ENCODE data around the gene HCRTR1.
A peak's percentile ranks its signal among the peaks of the same experiment; 100 is the strongest.

The HCRTR1 gene

GRCh38 chr1:31617218-31617915 lies at the start of gene HCRTR1:
HCRTR1 (plus strand) TSS chr1:31617689; CDS start chr1:31619193, 1,504 bp downstream.
- Histone ChIP-seq H3K9me3 (ENCODE audit: control insufficient read depth, insufficient read depth, low read length) (no peaks in the 10 kb centered on the region), H3K36me3 (ENCODE audit: insufficient read depth, low read length) (no peaks in the 10 kb centered on the region), H3K9ac (ENCODE audit: low read depth, low read length) (peak within 1 kb of the TSS; percentile 66), H3K4me1 (ENCODE audit: insufficient read depth, low read length) (peaks cover 7% of the 10 kb centered on the region; the same call in 1 of the 2 replicates)

DNA sequence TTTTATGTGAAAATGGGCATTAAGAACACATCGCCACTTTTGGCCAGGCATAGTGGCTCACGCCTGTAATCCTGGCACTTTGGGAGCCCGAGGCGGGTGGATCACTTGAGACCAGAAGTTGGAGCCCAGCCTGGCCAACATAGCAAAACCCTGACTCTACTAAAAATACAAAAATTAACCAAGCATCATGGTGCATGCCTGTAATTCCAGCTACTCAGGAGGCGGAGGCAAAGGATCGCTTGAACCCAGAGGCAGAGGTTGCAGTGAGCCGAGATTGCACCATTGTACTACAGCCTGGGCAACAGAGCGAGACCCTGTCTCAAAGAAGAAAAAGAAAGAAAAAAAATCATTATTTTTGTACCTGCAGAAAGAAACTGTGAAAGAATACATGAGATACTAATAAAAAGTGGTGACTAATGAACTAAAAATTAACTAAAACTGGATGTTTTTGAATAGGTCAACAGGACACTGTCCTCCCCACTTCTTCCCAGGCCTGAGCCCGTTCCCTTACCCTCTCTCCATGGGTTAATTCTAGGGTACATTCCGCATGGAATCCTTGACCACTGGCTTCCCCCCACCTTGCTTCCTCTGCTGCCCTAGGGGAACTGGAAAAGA lies 49.4 kb upstream of the HCRTR1 start:
- peaks cover 8% of the 10 kb centered on the region; the same call in 1 of the 2 replicates for H3K4me1 ChIP-seq (ENCODE audit: insufficient read depth, low read length)
- H3K9ac ChIP-seq (ENCODE audit: low read depth, low read length) = no peak overlapping the region
- no peaks in the 10 kb centered on the region for H3K9me3 ChIP-seq (ENCODE audit: control insufficient read depth, insufficient read depth, low read length)
- no peaks in the 10 kb centered on the region for H3K36me3 ChIP-seq (ENCODE audit: insufficient read depth, low read length)

DNA sequence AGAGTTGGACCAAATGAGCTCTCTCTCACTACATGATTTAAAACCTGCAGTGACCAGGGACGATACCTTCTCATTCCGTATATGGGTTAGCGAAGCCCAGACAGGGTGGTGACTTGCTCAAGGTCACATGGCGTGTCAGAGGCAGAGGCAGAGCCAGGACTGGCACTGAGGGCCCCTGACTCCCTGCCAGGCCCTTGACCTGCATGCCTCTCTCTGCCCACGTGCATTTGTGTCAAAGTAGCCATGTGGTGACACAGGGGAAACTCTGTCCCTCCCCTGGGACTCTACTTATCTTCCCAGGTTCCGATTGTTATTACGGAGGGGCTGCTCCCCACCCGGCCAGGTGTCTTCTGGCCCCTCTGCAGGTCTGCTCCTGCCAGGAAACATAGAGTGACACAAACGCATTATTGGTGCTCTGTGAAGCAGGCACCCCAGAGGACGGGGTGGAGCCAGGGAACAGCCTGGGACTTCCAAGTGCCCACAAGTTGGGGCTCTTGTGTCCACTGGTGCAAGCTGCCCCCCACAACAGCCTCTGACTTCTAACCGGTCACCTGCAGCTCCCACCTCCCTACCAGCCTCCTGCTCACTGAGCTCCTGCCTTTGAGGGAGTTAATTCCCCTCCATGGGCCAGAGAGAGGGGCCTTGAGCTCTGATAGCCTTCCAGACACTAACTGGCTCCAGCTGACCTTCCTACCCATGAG lies 48.4 kb upstream of the HCRTR1 start:
- no peak overlapping the region for H3K9ac ChIP-seq (ENCODE audit: low read depth, low read length)
- H3K4me1 ChIP-seq (ENCODE audit: insufficient read depth, low read length) = peaks cover 5% of the 10 kb centered on the region; the same call in 1 of the 2 replicates
- H3K9me3 ChIP-seq (ENCODE audit: control insufficient read depth, insufficient read depth, low read length) = no peaks in the 10 kb centered on the region
- no peaks in the 10 kb centered on the region for H3K36me3 ChIP-seq (ENCODE audit: insufficient read depth, low read length)

- Histone ChIP-seq H3K9ac (ENCODE audit: low read depth, low read length) (no peak overlapping the region), H3K4me1 (ENCODE audit: insufficient read depth, low read length) (peaks cover 3% of the 10 kb centered on the region; the same call in 1 of the 2 replicates), H3K36me3 (ENCODE audit: insufficient read depth, low read length) (no peaks in the 10 kb centered on the region), H3K9me3 (ENCODE audit: control insufficient read depth, insufficient read depth, low read length) (no peaks in the 10 kb centered on the region)
These were observed 47.8 kb upstream of the HCRTR1 start for GRCh38 chr1:31569596-31570173.

- H3K9me3 ChIP-seq (ENCODE audit: control insufficient read depth, insufficient read depth, low read length) = no peaks in the 10 kb centered on the region
- no peak overlapping the region for H3K9ac ChIP-seq (ENCODE audit: low read depth, low read length)
- H3K4me1 ChIP-seq (ENCODE audit: insufficient read depth, low read length) = peaks cover 9% of the 10 kb centered on the region; the same call in 1 of the 2 replicates
- no peaks in the 10 kb centered on the region for H3K36me3 ChIP-seq (ENCODE audit: insufficient read depth, low read length)
These were observed 47.3 kb upstream of the HCRTR1 start for GRCh38 chr1:31570228-31570627.

DNA sequence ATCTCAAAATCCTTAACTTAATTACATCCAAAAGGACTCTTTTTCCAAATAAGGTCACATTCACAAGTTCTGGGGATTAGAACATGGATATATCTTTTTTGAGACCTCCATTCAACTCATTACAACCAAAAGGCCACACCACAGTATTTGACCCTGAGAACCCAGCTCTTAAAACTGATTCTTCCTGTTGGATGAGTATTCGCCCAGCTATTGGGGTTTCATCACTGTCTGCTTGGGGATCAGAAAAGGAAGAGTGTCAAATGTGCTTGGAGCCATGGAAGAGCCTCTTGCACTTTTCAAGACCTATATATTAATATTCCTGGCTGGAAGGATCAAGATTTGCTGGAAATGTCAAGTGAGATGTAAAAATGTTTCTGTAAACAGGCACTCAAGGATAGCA lies 46.6 kb upstream of the HCRTR1 start:
- H3K36me3 ChIP-seq (ENCODE audit: insufficient read depth, low read length) = no peaks in the 10 kb centered on the region
- H3K4me1 ChIP-seq (ENCODE audit: insufficient read depth, low read length) = peaks cover 14% of the 10 kb centered on the region; the same call in 1 of the 2 replicates
- no peak overlapping the region for H3K9ac ChIP-seq (ENCODE audit: low read depth, low read length)
- no peaks in the 10 kb centered on the region for H3K9me3 ChIP-seq (ENCODE audit: control insufficient read depth, insufficient read depth, low read length)

DNA sequence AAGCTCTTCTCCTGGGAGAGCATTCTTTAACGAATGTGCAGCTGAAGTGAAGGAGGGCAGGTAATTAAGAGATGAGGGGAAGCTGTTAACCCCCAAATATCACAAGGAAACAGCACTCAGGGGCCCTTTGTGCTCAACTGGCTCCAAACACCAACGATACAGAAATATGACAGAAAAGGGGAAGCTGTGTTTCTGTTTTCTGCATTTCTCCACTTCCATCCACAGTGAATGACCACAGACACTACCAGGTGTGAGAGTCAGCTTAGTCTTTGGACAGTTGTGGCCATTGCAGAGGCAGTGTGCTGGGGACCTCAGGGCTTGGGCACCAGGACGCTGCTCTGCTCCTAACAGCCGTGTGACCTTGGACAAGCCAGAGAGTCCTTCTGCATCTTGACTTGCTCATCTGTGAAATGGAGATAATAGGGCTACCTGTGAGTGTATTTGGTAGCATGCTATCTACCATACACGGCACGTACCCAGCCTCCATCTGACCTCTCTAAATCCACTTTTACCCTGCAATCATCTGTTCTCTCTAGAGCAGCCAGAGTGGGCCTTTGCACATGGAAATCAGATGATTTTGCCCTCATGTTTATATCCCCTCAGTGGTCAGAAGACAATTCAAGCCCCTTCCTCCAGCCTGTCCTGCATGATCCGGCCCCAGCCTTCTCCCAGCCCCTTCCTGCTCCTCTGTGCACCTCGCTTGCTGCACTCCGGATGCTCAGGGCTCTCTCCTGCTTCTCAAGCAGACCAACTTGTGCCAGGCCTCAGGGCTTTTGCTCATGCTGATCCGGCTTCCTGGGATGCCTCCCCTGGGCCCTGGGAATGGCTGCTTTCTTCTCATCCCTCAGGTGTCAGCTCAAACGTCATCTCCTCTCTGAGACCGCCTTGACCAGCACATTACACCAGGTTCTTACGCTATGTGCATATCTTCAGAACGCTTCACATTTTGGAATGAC lies 45.9 kb upstream of the HCRTR1 start:
- Histone ChIP-seq H3K4me1 (ENCODE audit: insufficient read depth, low read length) (peaks cover 19% of the 10 kb centered on the region; the same call in 1 of the 2 replicates), H3K36me3 (ENCODE audit: insufficient read depth, low read length) (no peaks in the 10 kb centered on the region), H3K9ac (ENCODE audit: low read depth, low read length) (no peak overlapping the region), H3K9me3 (ENCODE audit: control insufficient read depth, insufficient read depth, low read length) (no peaks in the 10 kb centered on the region)

DNA sequence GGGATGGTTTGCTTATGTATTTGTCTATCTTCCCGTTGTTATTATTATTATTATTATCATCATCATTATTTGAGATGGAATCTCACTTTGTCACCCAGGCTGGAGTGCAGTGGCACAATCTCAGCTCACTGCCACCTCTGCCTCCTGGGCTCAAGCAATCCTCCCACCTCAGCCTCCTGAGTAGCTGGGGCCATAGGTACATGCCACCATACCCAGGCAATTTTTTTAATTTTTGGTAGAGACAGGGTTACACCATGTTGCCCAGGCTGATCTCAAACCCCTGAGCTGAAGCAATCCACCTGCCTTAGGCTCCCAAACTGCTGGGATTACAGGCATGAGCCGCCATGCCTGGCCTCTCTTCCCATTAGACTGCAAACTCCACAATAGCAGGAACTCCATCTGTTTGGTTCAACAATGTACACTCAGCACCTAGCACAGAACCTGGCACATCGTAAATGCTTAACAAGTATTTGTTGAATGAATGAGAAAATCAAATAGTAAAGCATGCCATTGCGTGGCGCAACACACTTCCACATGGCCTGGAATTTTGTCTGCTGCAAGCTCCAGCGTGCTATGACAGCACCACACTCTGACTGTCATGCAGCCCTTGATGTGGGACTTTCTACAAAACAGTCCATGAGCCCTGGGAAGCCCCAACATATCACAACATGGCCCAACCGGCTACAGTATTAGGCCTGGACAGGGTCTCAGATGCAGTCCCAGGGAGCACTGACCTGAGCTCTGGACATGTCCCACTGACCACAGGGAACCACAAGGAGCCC lies 45.0 kb upstream of the HCRTR1 start:
- no peaks in the 10 kb centered on the region for H3K36me3 ChIP-seq (ENCODE audit: insufficient read depth, low read length)
- no peaks in the 10 kb centered on the region for H3K9me3 ChIP-seq (ENCODE audit: control insufficient read depth, insufficient read depth, low read length)
- no peak overlapping the region for H3K9ac ChIP-seq (ENCODE audit: low read depth, low read length)
- peaks cover 26% of the 10 kb centered on the region; the same call in 1 of the 2 replicates for H3K4me1 ChIP-seq (ENCODE audit: insufficient read depth, low read length)

DNA sequence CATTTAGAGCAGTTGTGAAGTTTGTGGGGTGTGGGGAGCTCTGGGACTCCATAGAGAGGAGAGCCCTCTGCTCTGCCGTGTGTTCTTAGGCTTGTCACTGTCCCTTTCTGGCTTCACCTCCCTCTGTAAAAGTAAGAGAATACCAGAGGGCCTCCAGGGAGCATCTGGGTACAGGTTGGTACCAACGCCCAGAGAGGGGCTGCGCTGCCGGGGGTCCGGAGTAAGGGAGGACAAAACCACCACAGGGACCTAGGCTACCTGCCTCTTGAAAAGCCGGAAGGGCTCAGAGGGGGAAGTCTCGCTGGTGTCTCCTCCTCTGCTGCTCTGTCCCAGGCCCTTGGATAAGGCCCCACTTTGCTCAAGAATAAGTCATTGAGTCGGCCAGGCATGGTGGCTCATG lies 44.2 kb upstream of the HCRTR1 start:
- Histone ChIP-seq H3K9ac (ENCODE audit: low read depth, low read length) (no peak overlapping the region), H3K36me3 (ENCODE audit: insufficient read depth, low read length) (no peaks in the 10 kb centered on the region), H3K4me1 (ENCODE audit: insufficient read depth, low read length) (peaks cover 29% of the 10 kb centered on the region; the same call in 1 of the 2 replicates), H3K9me3 (ENCODE audit: control insufficient read depth, insufficient read depth, low read length) (no peaks in the 10 kb centered on the region)

DNA sequence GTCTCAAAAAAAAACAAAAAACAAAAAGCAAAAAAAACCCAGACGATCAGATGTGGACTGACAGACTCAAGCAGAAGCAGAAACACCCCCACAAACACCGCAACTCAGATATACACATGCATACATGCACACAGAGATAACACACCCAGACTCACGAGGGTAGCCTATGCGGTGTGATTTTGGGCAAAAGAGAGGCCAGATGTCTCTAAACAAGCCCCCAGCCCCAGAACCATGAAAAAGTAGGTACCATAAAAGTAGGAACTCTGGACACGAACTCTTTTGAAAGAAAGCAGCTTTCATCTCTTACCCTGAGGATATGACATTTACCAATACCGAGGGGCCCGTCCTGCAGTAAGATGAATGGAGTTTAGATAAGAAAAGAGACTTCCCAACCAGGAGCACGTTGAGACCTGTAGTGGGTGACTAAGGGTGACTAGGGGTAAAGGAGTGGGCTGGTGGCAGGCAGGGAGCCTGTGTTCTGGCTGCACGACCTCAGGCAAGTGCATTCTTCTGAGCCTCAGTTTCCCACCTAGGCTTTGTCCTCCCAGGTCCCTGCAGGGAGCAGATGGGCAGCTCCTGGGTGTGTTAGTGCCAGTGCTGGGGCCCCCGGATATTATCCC lies 42.6 kb upstream of the HCRTR1 start:
- no peaks in the 10 kb centered on the region for H3K36me3 ChIP-seq (ENCODE audit: insufficient read depth, low read length)
- H3K9ac ChIP-seq (ENCODE audit: low read depth, low read length) = no peak overlapping the region
- peaks cover 39% of the 10 kb centered on the region for H3K4me1 ChIP-seq (ENCODE audit: insufficient read depth, low read length)
- H3K9me3 ChIP-seq (ENCODE audit: control insufficient read depth, insufficient read depth, low read length) = no peaks in the 10 kb centered on the region

DNA sequence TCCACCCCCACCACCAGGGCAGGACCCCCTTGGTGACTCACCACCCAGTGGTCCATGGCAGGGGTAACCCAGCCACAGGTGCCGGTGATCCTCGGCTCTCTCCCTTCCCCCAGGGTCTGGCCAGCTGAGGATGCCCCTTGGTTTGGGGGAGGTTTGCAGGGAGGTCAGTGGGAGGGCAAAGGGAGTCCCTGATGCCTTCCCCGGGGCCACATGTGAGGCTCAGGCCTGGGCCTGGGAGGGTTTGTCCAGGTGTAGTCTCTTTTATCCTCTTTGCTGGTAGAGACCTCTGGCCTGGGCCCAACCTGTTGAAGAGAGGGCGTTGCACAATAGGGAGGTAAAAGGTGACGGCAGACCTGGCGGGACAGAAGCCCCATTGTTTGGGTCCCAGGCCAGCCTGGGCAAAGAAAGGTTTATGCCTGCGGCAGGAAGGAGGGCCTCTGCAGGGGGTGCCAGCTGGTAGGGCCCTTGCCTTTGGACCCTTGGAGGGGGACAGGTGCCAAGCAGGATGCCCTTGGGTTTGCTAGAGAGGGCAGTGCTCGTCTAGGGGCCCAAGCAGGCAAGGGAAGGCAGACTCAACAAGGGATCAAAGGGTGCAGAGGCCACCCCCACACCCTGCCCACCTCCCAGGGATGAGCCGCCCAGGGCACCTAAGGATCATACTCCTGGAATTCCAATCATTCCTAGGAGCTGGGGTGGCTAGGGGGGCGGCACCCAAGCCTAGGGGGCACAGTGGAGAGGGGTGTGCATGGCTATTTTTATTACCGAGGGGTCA lies 41.9 kb upstream of the HCRTR1 start:
- no peaks in the 10 kb centered on the region for H3K36me3 ChIP-seq (ENCODE audit: insufficient read depth, low read length)
- peak overlapping the region; percentile 48; the same call in 1 of the 2 replicates for H3K9ac ChIP-seq (ENCODE audit: low read depth, low read length)
- no peaks in the 10 kb centered on the region for H3K9me3 ChIP-seq (ENCODE audit: control insufficient read depth, insufficient read depth, low read length)
- peaks cover 45% of the 10 kb centered on the region for H3K4me1 ChIP-seq (ENCODE audit: insufficient read depth, low read length)

- Histone ChIP-seq H3K36me3 (ENCODE audit: insufficient read depth, low read length) (no peaks in the 10 kb centered on the region), H3K4me1 (ENCODE audit: insufficient read depth, low read length) (peaks cover 50% of the 10 kb centered on the region), H3K9ac (ENCODE audit: low read depth, low read length) (peak within 1 kb of the TSS; percentile 48), H3K9me3 (ENCODE audit: control insufficient read depth, insufficient read depth, low read length) (no peaks in the 10 kb centered on the region)
These were observed 41.3 kb upstream of the HCRTR1 start, which contains the start of gene TINAGL1 for GRCh38 chr1:31576201-31576669. TINAGL1 (plus strand) TSS chr1:31576515; CDS start chr1:31577149, 634 bp downstream.

Data from ES-I3 (cell line).